ENCODE results near the gene CD63.

- TF ChIP-seq, protein P1, sequence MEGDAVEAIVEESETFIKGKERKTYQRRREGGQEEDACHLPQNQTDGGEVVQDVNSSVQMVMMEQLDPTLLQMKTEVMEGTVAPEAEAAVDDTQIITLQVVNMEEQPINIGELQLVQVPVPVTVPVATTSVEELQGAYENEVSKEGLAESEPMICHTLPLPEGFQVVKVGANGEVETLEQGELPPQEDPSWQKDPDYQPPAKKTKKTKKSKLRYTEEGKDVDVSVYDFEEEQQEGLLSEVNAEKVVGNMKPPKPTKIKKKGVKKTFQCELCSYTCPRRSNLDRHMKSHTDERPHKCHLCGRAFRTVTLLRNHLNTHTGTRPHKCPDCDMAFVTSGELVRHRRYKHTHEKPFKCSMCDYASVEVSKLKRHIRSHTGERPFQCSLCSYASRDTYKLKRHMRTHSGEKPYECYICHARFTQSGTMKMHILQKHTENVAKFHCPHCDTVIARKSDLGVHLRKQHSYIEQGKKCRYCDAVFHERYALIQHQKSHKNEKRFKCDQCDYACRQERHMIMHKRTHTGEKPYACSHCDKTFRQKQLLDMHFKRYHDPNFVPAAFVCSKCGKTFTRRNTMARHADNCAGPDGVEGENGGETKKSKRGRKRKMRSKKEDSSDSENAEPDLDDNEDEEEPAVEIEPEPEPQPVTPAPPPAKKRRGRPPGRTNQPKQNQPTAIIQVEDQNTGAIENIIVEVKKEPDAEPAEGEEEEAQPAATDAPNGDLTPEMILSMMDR (IDR thresholded peaks at IDR 0.05; ENCODE audit: poor library complexity): no peak
- TF ChIP-seq EZH2 (IDR thresholded peaks at IDR 0.05; ENCODE audit: borderline replicate concordance): no peak
These were observed 1.8 kb downstream of the CD63 start for GRCh38 chr12:55726971-55727370.

All from hepatocyte (in vitro differentiated cells).